Heart left ventricle (tissue), 16 donors: ENCODE measurements around the gene MSI1. TPM values are rescaled to one million over a fixed set of nuclear protein-coding genes. Genes with fewer than 3 reads are reported as not detected.

Experiments used
- ATAC-seq, 4 donors: fragments of 200-7000 bp; cut with Tn5 transposase; one replicate each; pipeline ENCODE4 v1.9.1; 2020 to 2022; ENCODE audit warnings: moderate library complexity in 4 of 4, mild to moderate bottlenecking in 3 of 4, moderate number of reproducible peaks in 1 of 4
- DNase-seq, 5 donors: peaks; one replicate each; pipeline ENCODE4 v3.0.0-alpha.2; 2020
- H3K27ac ChIP-seq, 12 donors: fragments of 200-600 bp; sonication (generic) in 4 of 12; one replicate each; pipeline versions ENCODE4 v1.5.0 to v1.8.0; 2016 to 2022; ENCODE audit warnings: mild to moderate bottlenecking in 2 of 12
- H3K27me3 ChIP-seq, 9 donors: fragments of 200-600 bp; sonication (generic) in 2 of 9; one replicate each; pipeline versions ENCODE4 v1.5.1 to v1.8.0; 2016 to 2022; ENCODE audit warnings: mild to moderate bottlenecking in 3 of 9
- H3K36me3 ChIP-seq, 9 donors: fragments of 200-600 bp; sonication (generic) in 2 of 9; one replicate each; pipeline versions ENCODE4 v1.5.0 to v1.8.0; 2018 to 2022; ENCODE audit warnings: mild to moderate bottlenecking in 2 of 9
- H3K4me1 ChIP-seq, 12 donors: fragments of 200-600 bp; sonication (generic) in 4 of 12; one replicate each; pipeline versions ENCODE4 v1.5.0 to v1.8.0; 2016 to 2022; ENCODE audit warnings: mild to moderate bottlenecking in 3 of 12
- H3K4me3 ChIP-seq, 12 donors: fragments of 200-600 bp; sonication (generic) in 4 of 12; one replicate each; pipeline versions ENCODE4 v1.5.0 to v1.8.0; 2017 to 2022; ENCODE audit warnings: mild to moderate bottlenecking in 9 of 12, moderate library complexity in 4 of 12
- H3K9me3 ChIP-seq, 12 donors: fragments of 200-600 bp; sonication (generic) in 4 of 12; one replicate each; pipeline versions ENCODE4 v1.5.0 to v1.8.0; 2016 to 2022; ENCODE audit warnings: mild to moderate bottlenecking in 1 of 12
- POLR2A ChIP-seq, 2 donors: fragments of 450-650 bp; IDR thresholded peaks; one replicate each; pipeline ENCODE4 v1.6.1; 2017; ENCODE audit warnings: antibody characterized with exemption in 2 of 2, mild to moderate bottlenecking in 2 of 2, moderate library complexity in 2 of 2
- WGBS, 4 donors: extraction: QIAGEN DNeasy Blood & Tissue Kit in 2 of 4; methylation state at CpG; one replicate each; pipeline versions ENCODE4 v1.1.5 to v1.1.7; 2013 to 2018; 5-methylcytosine and 5-hydroxymethylcytosine counted together
- intact Hi-C, 10 donors: fragments of 100-400 bp; cut with DNase I; formaldehyde crosslinking; loops; one replicate each; pipeline versions ENCODE4 v1.11.1 to v1.14.2; 2022
- polyA plus RNA-seq, 2 donors: library from polyadenylated mRNA; stranded (reverse); fragments of 200-250 nt; gene quantifications; one replicate each; pipeline ENCODE4 v1.2.3, GENCODE V29; 2013
- total RNA-seq, 9 donors: library from RNA; depleted of rRNA in 2 of 9; stranded (reverse); fragments of >200 nt in 2 of 9; fragmentation: NEBNext Ultra II Directional in 3 of 9; extraction: Animal tissue kit (Norgen Biotek cat#: 25700) in 3 of 9; gene quantifications; one replicate each; pipeline versions ENCODE4 v1.1.0 to v1.2.4, GENCODE V29; 2016 to 2023
- TF ChIP-seq, protein P1 (sequence below), 12 donors: fragments of 200-600 bp; sonication (generic) in 4 of 12; IDR thresholded peaks; one replicate each; pipeline versions ENCODE4 v1.5.0 to v1.8.0; 2018 to 2022; ENCODE audit warnings: antibody characterized with exemption in 12 of 12, mild to moderate bottlenecking in 5 of 12
- donor health status: ischemic (EF 13 %, LVEDD 7.1; RV severe dilation, severe dysfunction).
- donor health status: healthy with polysubstance abuse.
- donor health status: DM: no; HTN: yes; CAD: no.
- donor health status: DM: no; HTN: no; CAD: no.
- donor health status: ischemic (EF 25% LVEDD 6.9; RV normal size, moderate dysfunction).
- donor health status: ischemic (EF 25% LVEDD 5.7; RV mildly dilated, moderate dysfunction).
- donor health status: healthy.
- donor health status: DM: yes; HTN: yes; CAD: no.
- donor health status: ischemic (EF 35%, LVEDD 5.7; RV mildly dilated, moderate dysfunction).
- donor health status: nonischemic (EF 11% LVEDD 7.7; RV severe dilation, severe dysfunction).
- donor health status: DM: yes; HTN: yes; CAD: no.
- donor health status: PGD.
- donor health status: ischemic (EF 29% LVEDD 5.4; RV normal size, mild dysfunction).
- donor health status: nonischemic (EF 23%, LVEDD 6.1; RV moderate dilation, normal function).

The MSI1 gene
- total and polyA plus RNA-seq, 11 donors: 2.1 to 8.7 (median 5.4) TPM

DNA sequence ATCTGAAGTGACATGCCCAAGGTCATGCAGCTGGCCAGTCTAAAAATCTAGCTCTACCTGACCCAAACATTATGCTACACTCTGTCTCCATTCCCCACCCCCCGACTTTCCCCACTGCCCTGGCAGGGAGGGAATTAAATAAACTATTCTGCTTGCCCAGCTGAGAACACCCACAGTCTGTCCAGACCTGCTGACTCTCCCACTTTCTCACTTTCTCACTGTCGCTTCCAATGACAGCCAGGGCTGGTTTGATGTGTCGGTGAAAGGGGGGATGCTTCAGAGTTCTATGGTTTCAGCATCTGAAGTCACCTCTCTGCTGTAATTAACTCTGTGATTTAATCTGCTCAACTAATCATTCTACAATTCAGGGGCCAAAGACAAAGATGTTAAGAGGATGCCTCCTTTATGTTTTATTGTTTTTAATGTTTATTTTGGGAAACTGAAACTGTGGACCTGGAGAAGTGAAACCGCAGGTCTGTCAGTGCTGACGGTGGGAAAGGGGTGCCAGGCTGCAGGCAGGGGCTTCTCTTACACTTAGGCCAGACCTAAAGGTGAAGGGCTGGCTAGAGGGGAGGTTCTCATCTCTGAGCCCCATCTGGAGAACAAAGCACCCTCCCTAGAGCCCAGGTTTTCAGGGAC is 8.1 kb upstream of the MSI1 start:
- no peak overlapping the region for H3K27ac ChIP-seq
- H3K27me3 ChIP-seq: peaks cover 0 to 38% (median 0%) of the 10 kb centered on the region in 9 donors
- WGBS, 4 donors: 44 to 51% (median 47%) methylated on average over 5 of the region's 5 CpGs
- H3K4me1 ChIP-seq: peaks cover 0 to 11% (median 2%) of the 10 kb centered on the region in 12 donors
- DNase-seq: no peak
- no peak for ATAC-seq
- no peaks in the 10 kb centered on the region for H3K36me3 ChIP-seq
- TF ChIP-seq POLR2A (IDR thresholded peaks at IDR 0.05): no peak
- TF ChIP-seq, protein P1, sequence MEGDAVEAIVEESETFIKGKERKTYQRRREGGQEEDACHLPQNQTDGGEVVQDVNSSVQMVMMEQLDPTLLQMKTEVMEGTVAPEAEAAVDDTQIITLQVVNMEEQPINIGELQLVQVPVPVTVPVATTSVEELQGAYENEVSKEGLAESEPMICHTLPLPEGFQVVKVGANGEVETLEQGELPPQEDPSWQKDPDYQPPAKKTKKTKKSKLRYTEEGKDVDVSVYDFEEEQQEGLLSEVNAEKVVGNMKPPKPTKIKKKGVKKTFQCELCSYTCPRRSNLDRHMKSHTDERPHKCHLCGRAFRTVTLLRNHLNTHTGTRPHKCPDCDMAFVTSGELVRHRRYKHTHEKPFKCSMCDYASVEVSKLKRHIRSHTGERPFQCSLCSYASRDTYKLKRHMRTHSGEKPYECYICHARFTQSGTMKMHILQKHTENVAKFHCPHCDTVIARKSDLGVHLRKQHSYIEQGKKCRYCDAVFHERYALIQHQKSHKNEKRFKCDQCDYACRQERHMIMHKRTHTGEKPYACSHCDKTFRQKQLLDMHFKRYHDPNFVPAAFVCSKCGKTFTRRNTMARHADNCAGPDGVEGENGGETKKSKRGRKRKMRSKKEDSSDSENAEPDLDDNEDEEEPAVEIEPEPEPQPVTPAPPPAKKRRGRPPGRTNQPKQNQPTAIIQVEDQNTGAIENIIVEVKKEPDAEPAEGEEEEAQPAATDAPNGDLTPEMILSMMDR (IDR thresholded peaks at IDR 0.05): no peak
- intact Hi-C loops: no loop called here
- H3K4me3 ChIP-seq: no peak overlapping the region
- H3K9me3 ChIP-seq: no peaks in the 10 kb centered on the region

- no peak overlapping the region for H3K4me3 ChIP-seq
- H3K27me3 ChIP-seq: peaks cover 0 to 44% (median 0%) of the 10 kb centered on the region in 9 donors
- TF ChIP-seq, protein P1 (IDR thresholded peaks at IDR 0.05): no peak
- no peak for TF ChIP-seq POLR2A (IDR thresholded peaks at IDR 0.05)
- H3K27ac ChIP-seq: no peak overlapping the region
- ATAC-seq (no peak), DNase-seq (no peak)
- no peaks in the 10 kb centered on the region for H3K9me3 ChIP-seq
- peaks cover 0 to 7% (median under 1%) of the 10 kb centered on the region in 12 donors for H3K4me1 ChIP-seq
- H3K36me3 ChIP-seq: no peaks in the 10 kb centered on the region
- intact Hi-C loops: no loop called here
- WGBS, 4 donors: 82 to 90% (median 87%) methylated on average over 5 of the region's 5 CpGs
Measured at GRCh38 chr12:120376416-120376815, 7.5 kb upstream of the MSI1 start.

DNA sequence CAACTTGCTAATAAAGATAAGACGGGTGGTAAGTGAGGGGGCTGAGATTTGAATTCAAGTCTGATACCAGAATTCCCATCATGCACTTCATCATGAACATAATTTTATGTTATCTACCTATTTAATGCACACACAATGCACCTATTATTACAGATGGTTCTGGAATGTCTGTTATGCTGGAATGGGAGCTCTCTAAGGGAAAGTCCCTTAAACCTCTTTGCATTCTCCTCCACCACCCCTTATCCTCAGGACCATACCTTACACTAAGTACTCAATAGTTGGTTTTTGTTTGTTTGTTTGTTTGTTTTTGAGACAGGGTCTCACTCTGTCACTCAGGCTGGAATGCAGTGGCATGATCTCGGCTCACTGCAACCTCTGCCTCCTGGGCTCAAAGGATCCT is 7.0 kb upstream of the MSI1 start:
- WGBS, 4 donors: 54 to 61% (median 59%) methylated on average over 2 of the region's 2 CpGs
- Histone ChIP-seq H3K27me3 (peaks cover 0 to 48% (median 0%) of the 10 kb centered on the region in 9 donors), H3K27ac (no peak overlapping the region), H3K4me3 (no peak overlapping the region), H3K4me1 (peaks cover 0 to 4% (median 0%) of the 10 kb centered on the region in 12 donors), H3K9me3 (no peaks in the 10 kb centered on the region), H3K36me3 (no peaks in the 10 kb centered on the region)
- intact Hi-C loops: no loop called here
- TF ChIP-seq, protein P1 (IDR thresholded peaks at IDR 0.05): no peak
- TF ChIP-seq POLR2A (IDR thresholded peaks at IDR 0.05): no peak
- no peak for ATAC-seq
- DNase-seq: no peak

DNA sequence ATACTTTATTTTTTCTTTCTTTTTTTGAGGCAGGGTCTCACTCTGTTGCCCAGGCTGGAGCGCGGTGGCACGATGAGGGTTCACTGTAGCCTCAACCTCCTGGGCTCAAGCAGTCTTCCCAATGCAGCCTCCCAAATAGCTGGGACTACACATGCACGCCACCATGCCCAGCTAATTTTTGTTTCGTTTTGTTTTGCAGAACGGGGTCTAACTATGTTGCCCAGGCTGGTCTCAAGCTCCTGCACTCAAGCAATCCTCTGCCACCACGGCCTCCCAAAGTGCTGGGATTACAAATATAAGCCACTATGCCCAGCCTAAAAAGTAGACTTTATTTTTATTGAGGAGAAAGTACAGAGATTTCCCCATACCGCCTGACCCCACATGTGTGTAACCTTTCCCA is 4.7 kb upstream of the MSI1 start:
- Histone ChIP-seq H3K36me3 (no peaks in the 10 kb centered on the region), H3K4me3 (no peak overlapping the region), H3K4me1 (peaks cover 0 to 9% (median 1%) of the 10 kb centered on the region in 12 donors), H3K27ac (no peak overlapping the region), H3K27me3 (peaks cover 0 to 67% (median 8%) of the 10 kb centered on the region in 9 donors), H3K9me3 (no peaks in the 10 kb centered on the region)
- DNase-seq (no peak), ATAC-seq (no peak)
- TF ChIP-seq, protein P1 (IDR thresholded peaks at IDR 0.05): no peak
- no peak for TF ChIP-seq POLR2A (IDR thresholded peaks at IDR 0.05)
- intact Hi-C loops: no loop called here
- 90 to 93% (median 91%) methylated on average over 8 of the region's 8 CpGs for WGBS, 4 donors
